GM20000 (cell line): ENCODE measurements around the gene OVOL2.
"Not testable (repeated sequence)": the region's sequence is repeated elsewhere in the genome, so short reads cannot be mapped to it uniquely, and the experiment has no call there.

Experiments used
- DNase-seq: peaks from one replicate; pipeline ENCODE4 v3.0.0; 2012; ENCODE audit warnings: low spot score
- CTCF ChIP-seq: IDR thresholded peaks from 2 replicates; pipeline ENCODE4 v1.5.1; 2012; ENCODE audit warnings: mild to moderate bottlenecking, control low read depth; ENCODE audit errors: extremely low read depth, missing control alignments

OVOL2 gene

GRCh38 chr20:18057101-18057993, at the start of gene OVOL2:
Gene OVOL2, minus strand, starts transcription at chr20:18057916. Its CDS starts 282 bp downstream, at chr20:18057634.
- DNase-seq, result peak; percentile 39
- no peak for TF ChIP-seq CTCF

- no peak for TF ChIP-seq CTCF
- no peak for DNase-seq
These were observed 45.8 kb upstream of the OVOL2 start for GRCh38 chr20:18103497-18103896.

GRCh38 chr20:18101125-18101810, 43.6 kb upstream of the OVOL2 start:
- DNase-seq, result no peak
- no peak for TF ChIP-seq CTCF

GRCh38 chr20:18100569-18100968, 42.9 kb upstream of the OVOL2 start:
- not testable (repeated sequence) for DNase-seq

- TF ChIP-seq CTCF, result no peak
- no peak for DNase-seq
These were observed 36.5 kb upstream of the OVOL2 start for GRCh38 chr20:18094191-18094590.

GRCh38 chr20:18093388-18093787, 35.7 kb upstream of the OVOL2 start:
- no peak for TF ChIP-seq CTCF
- no peak for DNase-seq

- no peak for DNase-seq
- no peak for TF ChIP-seq CTCF
These were observed 35.2 kb upstream of the OVOL2 start for GRCh38 chr20:18092890-18093289.
